Activated effector memory CD4-positive, alpha-beta T cell treated with Interleukin-2 at 50 U/mL for 16 hours (primary cell): Measurements from ENCODE around the gene CCDC192.
"Not testable (repeated sequence)": the region's sequence is repeated elsewhere in the genome, so short reads cannot be mapped to it uniquely, and the experiment has no call there.

ENCODE experiments used
- DNase-seq: peaks from one replicate; pipeline ENCODE4 v3.0.0-alpha.2; 2020

The CCDC192 gene

GRCh38 chr5:127769386-127769785 is 66.2 kb downstream of the CCDC192 start:
- no peak for DNase-seq

GRCh38 chr5:127770272-127770671 is 67.1 kb downstream of the CCDC192 start:
- no peak for DNase-seq

GRCh38 chr5:127772531-127772930 is 69.3 kb downstream of the CCDC192 start:
- DNase-seq: no peak

GRCh38 chr5:127774221-127774620 is 71.0 kb downstream of the CCDC192 start:
- DNase-seq: no peak

- DNase-seq: no peak
Measured at GRCh38 chr5:127776477-127776876, 73.3 kb downstream of the CCDC192 start.

- DNase-seq: no peak
Measured at GRCh38 chr5:127777957-127778356, 74.8 kb downstream of the CCDC192 start.

GRCh38 chr5:127782450-127782849 is 79.3 kb downstream of the CCDC192 start:
- DNase-seq: not testable (repeated sequence)

- DNase-seq: no peak
Measured at GRCh38 chr5:127785098-127785927, 82.1 kb downstream of the CCDC192 start.

- DNase-seq: no peak
Measured at GRCh38 chr5:127791439-127791838, 88.2 kb downstream of the CCDC192 start.

GRCh38 chr5:127791908-127792307 is 88.7 kb downstream of the CCDC192 start:
- not testable (repeated sequence) for DNase-seq

GRCh38 chr5:127793052-127793451 is 89.9 kb downstream of the CCDC192 start:
- DNase-seq: no peak

GRCh38 chr5:127793879-127794278 is 90.7 kb downstream of the CCDC192 start:
- DNase-seq: no peak

- DNase-seq: no peak
Measured at GRCh38 chr5:127796211-127796610, 93.0 kb downstream of the CCDC192 start.

GRCh38 chr5:127799293-127799905 is 96.2 kb downstream of the CCDC192 start:
- DNase-seq: no peak

GRCh38 chr5:127801751-127802476 is 98.7 kb downstream of the CCDC192 start:
- no peak for DNase-seq

GRCh38 chr5:127802477-127802865 is 99.3 kb downstream of the CCDC192 start:
- no peak for DNase-seq

- DNase-seq: no peak
Measured at GRCh38 chr5:127804886-127805426, 101.8 kb downstream of the CCDC192 start.

GRCh38 chr5:127805448-127805847 is 102.3 kb downstream of the CCDC192 start:
- no peak for DNase-seq

- DNase-seq: no peak
Measured at GRCh38 chr5:127806776-127807175, 103.6 kb downstream of the CCDC192 start.

GRCh38 chr5:127809533-127809932 is 106.3 kb downstream of the CCDC192 start:
- no peak for DNase-seq

- no peak for DNase-seq
Measured at GRCh38 chr5:127810017-127810416, 106.8 kb downstream of the CCDC192 start.

- no peak for DNase-seq
Measured at GRCh38 chr5:127810707-127811490, 107.7 kb downstream of the CCDC192 start.

GRCh38 chr5:127812570-127812969 is 109.4 kb downstream of the CCDC192 start:
- no peak for DNase-seq
